Measurements from ENCODE around the gene RBM4. TPM values are rescaled to one million over a fixed set of nuclear protein-coding genes. Genes with fewer than 3 reads are reported as not detected.
"Not testable (repeated sequence)": the region's sequence is repeated elsewhere in the genome, so short reads cannot be mapped to it uniquely, and the experiment has no call there.

RBM4 gene
- total RNA-seq, 5 donors from 2014 or later (not counting 1 experiment from before 2014, with no cell fraction given) = 163 to 233 (median 181) TPM

DNA sequence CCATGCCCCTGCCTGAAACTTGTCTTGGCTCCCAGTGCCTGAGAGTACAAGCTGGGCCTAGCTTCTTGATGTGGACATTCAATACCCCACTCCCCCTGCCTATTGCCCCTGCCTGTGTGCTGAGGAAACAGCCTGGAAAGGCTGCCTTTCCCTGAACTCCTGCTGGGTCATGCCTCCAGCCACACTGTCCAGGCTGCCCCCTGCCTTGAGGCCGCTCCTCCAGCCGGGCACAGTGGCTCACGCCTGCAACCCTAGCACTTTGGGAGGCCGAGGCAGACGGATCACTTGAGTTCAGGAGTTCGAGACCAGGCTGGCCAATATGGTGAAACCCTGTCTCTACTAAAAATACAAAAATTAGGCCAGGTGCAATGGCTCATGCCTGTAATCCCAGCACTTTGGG, 35.4 kb upstream of the RBM4 start:
- no peaks in the 10 kb centered on the region for H3K27me3 Mint-ChIP-seq
- no peaks in the 10 kb centered on the region for H3K27me3 ChIP-seq (replicated peaks in 1 of 2; ENCODE audit: control insufficient read depth in 2 of 2, extremely low read depth in 1 of 2, insufficient read depth in 2 of 2, low read length in 1 of 2)
- 92% methylated on average over 5 of the region's 6 CpGs for WGBS (ENCODE audit: insufficient coverage)
- peaks cover 26 to 45% of the 10 kb centered on the region in 2 donors for H3K36me3 ChIP-seq (ENCODE audit: control insufficient read depth in 2 of 2, extremely low read depth in 1 of 2, insufficient read depth in 1 of 2, low read length in 1 of 2)
- H3K9me3 Mint-ChIP-seq = no peaks in the 10 kb centered on the region
- DNase-seq = no peak
- ATAC-seq (replicated peaks in 1 of 4) = no peak
- H3K9me3 ChIP-seq = no peaks in the 10 kb centered on the region
- H3K36me3 Mint-ChIP-seq = peaks cover 26% of the 10 kb centered on the region
- H3K27ac Mint-ChIP-seq = no peak overlapping the region
- H3K4me1 ChIP-seq (ENCODE audit: control insufficient read depth in 1 of 2, extremely low read depth in 1 of 2, insufficient read depth in 2 of 2, low read length in 2 of 2) = no peaks in the 10 kb centered on the region
- peaks cover 0 to 3% (median under 1%) of the 10 kb centered on the region in 3 donors for H3K4me1 Mint-ChIP-seq
- H3K27ac ChIP-seq (ENCODE audit: low read length) = no peak overlapping the region
- H3K4me3 ChIP-seq (ENCODE audit: control insufficient read depth in 1 of 2, extremely low read depth in 1 of 2, low read length in 1 of 2) = no peak overlapping the region
- POLR2A ChIA-PET = interaction anchor here in 1 of 2 donors (0.6 kb wide), 1 partner anchor 19 kb away, joined by 6 read pairs; no protein-coding TSS in a partner anchor
- H3K4me3 Mint-ChIP-seq = no peak overlapping the region
- CTCF ChIA-PET = interaction anchor here in 1 of 2 donors (0.6 kb wide), 1 partner anchor 137 kb away, joined by 4 read pairs; no protein-coding TSS in a partner anchor

DNA sequence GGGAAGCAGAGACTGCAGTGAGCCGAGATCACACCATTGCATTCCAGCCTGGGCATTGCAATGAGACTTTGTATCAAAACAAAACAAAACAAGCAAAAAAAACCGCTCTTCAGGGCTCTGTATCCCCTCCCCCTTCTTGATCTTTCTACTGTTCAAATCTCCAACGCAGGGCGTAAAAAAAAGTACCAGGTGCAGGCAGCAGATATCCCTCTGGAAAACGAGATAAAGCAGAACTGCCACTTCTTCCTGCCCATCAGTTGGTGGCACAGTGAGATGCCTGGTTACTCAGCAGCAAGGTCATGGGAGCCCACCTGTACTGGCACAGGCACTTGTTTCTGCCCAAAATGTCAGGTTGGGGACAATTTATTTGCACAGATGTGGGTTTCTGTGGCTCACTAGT, 34.3 kb upstream of the RBM4 start:
- Mint-ChIP-seq H3K36me3 (peaks cover 26% of the 10 kb centered on the region), H3K27me3 (no peaks in the 10 kb centered on the region), H3K27ac (no peak overlapping the region), H3K4me3 (no peak overlapping the region), H3K9me3 (no peaks in the 10 kb centered on the region), H3K4me1 (no peaks in the 10 kb centered on the region)
- DNase-seq = no peak
- H3K4me3 ChIP-seq (ENCODE audit: control insufficient read depth in 1 of 2, extremely low read depth in 1 of 2, low read length in 1 of 2) = no peak overlapping the region
- CTCF ChIA-PET = no interaction called here
- no peaks in the 10 kb centered on the region for H3K9me3 ChIP-seq
- 84% methylated on average over 5 of the region's 5 CpGs for WGBS (ENCODE audit: insufficient coverage)
- no peak for ATAC-seq (replicated peaks in 1 of 4)
- no peak overlapping the region for H3K27ac ChIP-seq (ENCODE audit: low read length)
- peaks cover 26 to 41% of the 10 kb centered on the region in 2 donors for H3K36me3 ChIP-seq (ENCODE audit: control insufficient read depth in 2 of 2, extremely low read depth in 1 of 2, insufficient read depth in 1 of 2, low read length in 1 of 2)
- no peaks in the 10 kb centered on the region for H3K27me3 ChIP-seq (replicated peaks in 1 of 2; ENCODE audit: control insufficient read depth in 2 of 2, extremely low read depth in 1 of 2, insufficient read depth in 2 of 2, low read length in 1 of 2)
- POLR2A ChIA-PET = no interaction called here
- no peaks in the 10 kb centered on the region for H3K4me1 ChIP-seq (ENCODE audit: control insufficient read depth in 1 of 2, extremely low read depth in 1 of 2, insufficient read depth in 2 of 2, low read length in 2 of 2)

- ATAC-seq (replicated peaks in 1 of 4); H3K27me3 Mint-ChIP-seq; H3K27ac Mint-ChIP-seq; H3K4me3 ChIP-seq (ENCODE audit: control insufficient read depth in 1 of 2, extremely low read depth in 1 of 2, low read length in 1 of 2); CTCF ChIA-PET; H3K9me3 ChIP-seq; POLR2A ChIA-PET; H3K4me1 ChIP-seq (ENCODE audit: control insufficient read depth in 1 of 2, extremely low read depth in 1 of 2, insufficient read depth in 2 of 2, low read length in 2 of 2); H3K9me3 Mint-ChIP-seq; H3K27ac ChIP-seq (ENCODE audit: low read length); DNase-seq; H3K4me3 Mint-ChIP-seq; H3K27me3 ChIP-seq (replicated peaks in 1 of 2; ENCODE audit: control insufficient read depth in 2 of 2, extremely low read depth in 1 of 2, insufficient read depth in 2 of 2, low read length in 1 of 2): not testable (repeated sequence)
- H3K36me3 ChIP-seq (ENCODE audit: control insufficient read depth in 2 of 2, extremely low read depth in 1 of 2, insufficient read depth in 1 of 2, low read length in 1 of 2) = peaks cover 25 to 26% of the 10 kb centered on the region in 2 donors
- WGBS (ENCODE audit: insufficient coverage) = no CpG with 5 or more reads among the region's 3 CpGs
- Mint-ChIP-seq H3K36me3 (peaks cover 17% of the 10 kb centered on the region), H3K4me1 (peaks cover 6 to 15% (median 9%) of the 10 kb centered on the region in 3 donors)
These were observed 31.9 kb upstream of the RBM4 start for GRCh38 chr11:66606608-66607007.

DNA sequence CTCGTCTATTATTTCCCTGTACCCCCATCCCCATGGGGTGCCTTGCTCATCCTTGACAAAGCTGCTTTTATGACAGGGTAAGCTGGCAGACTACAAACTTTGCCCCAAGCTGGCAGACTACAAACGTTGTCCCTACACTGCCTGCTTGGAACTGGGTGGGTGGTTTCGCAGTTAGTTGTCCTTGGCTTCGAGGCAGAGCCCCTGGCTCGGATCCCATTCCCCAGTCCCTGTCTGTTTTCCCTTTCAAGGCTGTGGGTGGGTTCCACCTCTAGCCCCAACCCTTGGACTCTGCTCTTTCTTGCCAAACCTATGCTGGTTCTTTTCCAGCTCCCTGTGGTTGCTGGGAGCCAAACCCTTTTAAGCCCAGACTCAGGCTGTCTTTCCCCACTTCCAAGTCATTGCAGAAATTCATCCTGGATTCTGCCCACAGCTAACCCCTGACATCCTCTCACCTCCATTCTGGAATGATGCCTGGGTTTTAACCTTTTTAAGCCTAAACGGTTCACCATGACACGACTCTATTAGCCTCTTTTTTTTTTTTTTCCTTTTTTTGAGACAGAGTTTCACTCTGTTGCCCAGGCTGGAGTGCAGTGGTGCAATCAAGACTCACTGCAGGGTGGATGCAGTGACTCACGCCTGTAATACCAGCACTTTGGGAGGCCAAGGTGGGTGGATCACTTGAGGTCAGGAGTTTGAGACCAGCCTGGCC, 31.2 kb upstream of the RBM4 start:
- peaks cover 6 to 17% (median 9%) of the 10 kb centered on the region in 3 donors for H3K4me1 Mint-ChIP-seq

GRCh38 chr11:66609721-66610617, 28.5 kb upstream of the RBM4 start:
- CTCF ChIA-PET = no interaction called here
- H3K9me3 Mint-ChIP-seq = no peaks in the 10 kb centered on the region
- H3K4me1 ChIP-seq (ENCODE audit: control insufficient read depth in 1 of 2, extremely low read depth in 1 of 2, insufficient read depth in 2 of 2, low read length in 2 of 2) = no peaks in the 10 kb centered on the region
- no peaks in the 10 kb centered on the region for H3K9me3 ChIP-seq
- H3K4me1 Mint-ChIP-seq = peaks cover 6 to 17% (median 9%) of the 10 kb centered on the region in 3 donors
- no peak overlapping the region for H3K4me3 ChIP-seq (ENCODE audit: control insufficient read depth in 1 of 2, extremely low read depth in 1 of 2, low read length in 1 of 2)
- H3K36me3 ChIP-seq (ENCODE audit: control insufficient read depth in 2 of 2, extremely low read depth in 1 of 2, insufficient read depth in 1 of 2, low read length in 1 of 2) = peaks cover 6 to 16% of the 10 kb centered on the region in 2 donors
- H3K27ac Mint-ChIP-seq = peak overlapping the region; percentile 74 to 80
- no peaks in the 10 kb centered on the region for H3K27me3 ChIP-seq (replicated peaks in 1 of 2; ENCODE audit: control insufficient read depth in 2 of 2, extremely low read depth in 1 of 2, insufficient read depth in 2 of 2, low read length in 1 of 2)
- peak overlapping the region; percentile 41 for H3K27ac ChIP-seq (ENCODE audit: low read length)
- no peak overlapping the region for H3K4me3 Mint-ChIP-seq
- WGBS (ENCODE audit: insufficient coverage) = 100% methylated on average over 2 of the region's 4 CpGs
- no peaks in the 10 kb centered on the region for H3K27me3 Mint-ChIP-seq
- H3K36me3 Mint-ChIP-seq = peaks cover 6% of the 10 kb centered on the region
- peak in 1 of 4 experiments; percentile 41 for ATAC-seq (replicated peaks in 1 of 4)
- DNase-seq = no peak
- POLR2A ChIA-PET = interaction anchor here in 1 of 2 donors (0.5 kb wide), 1 partner anchor 50 kb away, joined by 4 read pairs; no protein-coding TSS in a partner anchor

More for the DNA sequence above, 31.2 kb upstream of the RBM4 start:
- H3K9me3 Mint-ChIP-seq = no peaks in the 10 kb centered on the region
- Histone ChIP-seq H3K36me3 (ENCODE audit: control insufficient read depth in 2 of 2, extremely low read depth in 1 of 2, insufficient read depth in 1 of 2, low read length in 1 of 2) (peaks cover 23 to 25% of the 10 kb centered on the region in 2 donors), H3K9me3 (no peaks in the 10 kb centered on the region), H3K4me3 (ENCODE audit: control insufficient read depth in 1 of 2, extremely low read depth in 1 of 2, low read length in 1 of 2) (no peak overlapping the region), H3K27me3 (replicated peaks in 1 of 2; ENCODE audit: control insufficient read depth in 2 of 2, extremely low read depth in 1 of 2, insufficient read depth in 2 of 2, low read length in 1 of 2) (no peaks in the 10 kb centered on the region), H3K27ac (ENCODE audit: low read length) (no peak overlapping the region), H3K4me1 (ENCODE audit: control insufficient read depth in 1 of 2, extremely low read depth in 1 of 2, insufficient read depth in 2 of 2, low read length in 2 of 2) (no peaks in the 10 kb centered on the region)
- ChIA-PET POLR2A (no interaction called here), CTCF (no interaction called here)
- no peak overlapping the region for H3K27ac Mint-ChIP-seq
- ATAC-seq (replicated peaks in 1 of 4) (no peak), DNase-seq (no peak)
- no peak overlapping the region for H3K4me3 Mint-ChIP-seq
- H3K36me3 Mint-ChIP-seq = peaks cover 14% of the 10 kb centered on the region
- 94% methylated on average over 6 of the region's 8 CpGs for WGBS (ENCODE audit: insufficient coverage)
- H3K27me3 Mint-ChIP-seq = no peaks in the 10 kb centered on the region

DNA sequence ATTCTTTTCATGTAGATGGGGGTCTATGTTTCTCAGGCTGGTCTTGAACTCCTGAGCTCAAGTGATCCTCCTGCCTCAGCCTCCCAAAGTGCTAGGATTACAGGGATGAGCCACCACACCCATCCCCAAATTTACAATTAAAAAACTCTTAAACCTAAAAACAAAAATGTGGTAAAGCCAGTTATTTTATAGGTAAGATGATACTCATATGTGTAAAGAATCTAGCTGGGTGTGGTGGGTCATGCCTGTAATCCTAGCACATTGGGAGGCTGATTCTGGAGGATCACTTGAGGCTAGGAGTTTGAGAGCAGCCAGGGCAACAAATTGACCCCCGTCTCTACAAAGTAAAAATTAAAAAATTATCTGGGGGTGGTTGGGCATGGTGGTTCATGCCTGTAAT, 26.0 kb upstream of the RBM4 start:
- H3K27ac ChIP-seq (ENCODE audit: low read length) = no peak overlapping the region
- H3K4me1 Mint-ChIP-seq = peaks cover 17 to 29% (median 19%) of the 10 kb centered on the region in 3 donors
- H3K36me3 Mint-ChIP-seq = no peaks in the 10 kb centered on the region
- ChIA-PET CTCF (no interaction called here), POLR2A (interaction anchor here in 1 of 2 donors (0.6 kb wide), 1 partner anchor 217 kb away, joined by 3 read pairs; no protein-coding TSS in a partner anchor)
- ATAC-seq (replicated peaks in 1 of 4) = no peak
- no peaks in the 10 kb centered on the region for H3K9me3 ChIP-seq
- H3K4me3 Mint-ChIP-seq = no peak overlapping the region
- no peaks in the 10 kb centered on the region for H3K27me3 ChIP-seq (replicated peaks in 1 of 2; ENCODE audit: control insufficient read depth in 2 of 2, extremely low read depth in 1 of 2, insufficient read depth in 2 of 2, low read length in 1 of 2)
- WGBS (ENCODE audit: insufficient coverage) = no CpG with 5 or more reads among the region's 1 CpG
- no peaks in the 10 kb centered on the region for H3K36me3 ChIP-seq (ENCODE audit: control insufficient read depth in 2 of 2, extremely low read depth in 1 of 2, insufficient read depth in 1 of 2, low read length in 1 of 2)
- H3K4me1 ChIP-seq (ENCODE audit: control insufficient read depth in 1 of 2, extremely low read depth in 1 of 2, insufficient read depth in 2 of 2, low read length in 2 of 2) = peaks cover 4 to 11% of the 10 kb centered on the region in 2 experiments
- no peak for DNase-seq
- H3K9me3 Mint-ChIP-seq = no peaks in the 10 kb centered on the region
- no peak overlapping the region for H3K27ac Mint-ChIP-seq
- no peak overlapping the region for H3K4me3 ChIP-seq (ENCODE audit: control insufficient read depth in 1 of 2, extremely low read depth in 1 of 2, low read length in 1 of 2)
- H3K27me3 Mint-ChIP-seq = no peaks in the 10 kb centered on the region
